K562 (cell line): ENCODE data around the gene TOM1L1. TPM values are rescaled to one million over a fixed set of nuclear protein-coding genes. Genes with fewer than 3 reads are reported as not detected.

ENCODE experiments used
- ATAC-seq: fragments of 200-7000 bp; cut with Tn5 transposase; 3 replicates; pipeline ENCODE4 v1.9.1; 2020; ENCODE audit warnings: moderate library complexity
- BruUV-seq: library from RNA; stranded (reverse); fragments of 400-500 nt; replicated peaks from 2 replicates; lab custom pipeline; 2021; lab: Mats Ljungman, UMichigan
- CTCF ChIA-PET: fragments of 300-600 bp; formaldehyde crosslinking; extraction: SDS; loops from one replicate; lab custom pipeline; 2021; ENCODE audit warnings: low intra/inter-chr PET ratio; lab: Yijun Ruan, JAX
- POLR2A ChIA-PET: fragments of 300-600, 350-650 bp; sonication (Branson Sonifier 250); formaldehyde crosslinking; extraction: SDS; loops from one replicate; lab custom pipeline; 2021; ENCODE audit warnings: antibody characterized with exemption, inconsistent platforms; lab: Yijun Ruan, JAX
- DNase-seq, 4 experiments: peaks; one replicate each; pipeline versions ENCODE4 v3.0.0 to v3.0.0-alpha.2; 2011 to 2018; ENCODE audit warnings: low spot score in 3 of 4, mixed read lengths in 3 of 4; ENCODE audit errors: extremely low read depth in 1 of 4
- FAIRE-seq: peaks from 2 replicates; lab custom pipeline; 2011; peaks lifted over from hg19 to GRCh38; lab: Jason Lieb, UNC
- H2AFZ ChIP-seq: 2 replicates; pipeline ENCODE4 v1.6.0; 2011; ENCODE audit warnings: low read depth, low read length, control low read depth, inconsistent platforms
- H3K27ac ChIP-seq: fragments of 200-600 bp; 3 replicates; pipeline ENCODE4 v1.8.0; 2011; ENCODE audit warnings: low read depth, mild to moderate bottlenecking, control low read depth, inconsistent platforms, low read length, moderate library complexity, mixed read lengths; ENCODE audit errors: extremely low read depth
- H3K27me3 ChIP-seq, 2 experiments: fragments of 300-600 bp in 1 of 2; 2 replicates in 1 of 2; 3 replicates in 1 of 2; pipeline versions ENCODE4 v1.6.0 to v1.8.0; 2011; ENCODE audit warnings: inconsistent platforms in 2 of 2, low read length in 2 of 2, mild to moderate bottlenecking in 1 of 2, mixed read lengths in 1 of 2, moderate library complexity in 1 of 2; ENCODE audit not compliant: control insufficient read depth in 2 of 2, insufficient read depth in 2 of 2
- H3K36me3 ChIP-seq: fragments of 300-600 bp; 3 replicates; pipeline ENCODE4 v1.8.0; 2011; ENCODE audit warnings: mild to moderate bottlenecking, low read length, inconsistent platforms; ENCODE audit not compliant: control insufficient read depth, insufficient read depth
- H3K4me1 ChIP-seq, 2 experiments: fragments of 200-600 bp in 1 of 2; replicated peaks in 1 of 2; 2 replicates in 1 of 2; 3 replicates in 1 of 2; pipeline versions ENCODE4 v1.5.1 to v1.8.0; 2011; ENCODE audit warnings: inconsistent platforms in 2 of 2, low read length in 2 of 2, mild to moderate bottlenecking in 1 of 2, mixed read lengths in 1 of 2, moderate library complexity in 1 of 2; ENCODE audit not compliant: control insufficient read depth in 2 of 2, insufficient read depth in 2 of 2
- H3K4me2 ChIP-seq: 2 replicates; pipeline ENCODE4 v1.6.1; 2011; ENCODE audit warnings: low read length, control low read depth, inconsistent platforms, mixed read lengths; ENCODE audit not compliant: insufficient read depth
- H3K4me3 ChIP-seq: fragments of 200-600 bp; sonication (generic), shearing (Covaris generic); 2 replicates; pipeline ENCODE4 v1.5.1; 2016; ENCODE audit warnings: control low read depth, inconsistent platforms
- H3K79me2 ChIP-seq: fragments of 200-600 bp; 3 replicates; pipeline ENCODE4 v1.8.0; 2011; ENCODE audit warnings: low read length, inconsistent platforms; ENCODE audit not compliant: control insufficient read depth, insufficient read depth
- H3K9ac ChIP-seq, 2 experiments: 2 replicates each; pipeline versions ENCODE4 v1.6.0 to v1.6.1; 2011; ENCODE audit warnings: low read depth in 2 of 2, low read length in 2 of 2, control low read depth in 1 of 2, inconsistent platforms in 1 of 2, mild to moderate bottlenecking in 1 of 2, mixed read lengths in 1 of 2; ENCODE audit not compliant: insufficient read depth in 1 of 2
- H3K9me1 ChIP-seq: one replicate; pipeline ENCODE4 v1.6.0; 2011; ENCODE audit warnings: inconsistent platforms, mild to moderate bottlenecking, low read length, moderate library complexity; ENCODE audit not compliant: control insufficient read depth, insufficient read depth
- H3K9me3 ChIP-seq: replicated peaks from 2 replicates; pipeline ENCODE4 v1.5.1; 2011; ENCODE audit warnings: low read depth, low read length, inconsistent platforms; ENCODE audit not compliant: control insufficient read depth, insufficient read depth
- H4K20me1 ChIP-seq: replicated peaks from 2 replicates; pipeline ENCODE4 v1.6.1; 2011; ENCODE audit warnings: low read length, inconsistent platforms, mixed read lengths; ENCODE audit not compliant: control insufficient read depth, insufficient read depth
- ARNT ChIP-seq, 2 experiments: fragments of 450-650 bp; IDR thresholded peaks; 2 replicates each; pipeline ENCODE4 v1.6.1; 2016; ENCODE audit warnings: mild to moderate bottlenecking in 1 of 2
- NFIX ChIP-seq: fragments of 250-450 bp; sonication (Bioruptor Pico); IDR thresholded peaks from 2 replicates; pipeline ENCODE4 v1.4.0; 2020; ENCODE audit warnings: low read depth, mild to moderate bottlenecking, moderate library complexity
- OTX1 ChIP-seq: fragments of 450-650 bp; formaldehyde crosslinking; IDR thresholded peaks from 2 replicates; pipeline ENCODE4 v1.4.0; 2022; ENCODE audit warnings: mild to moderate bottlenecking
- POLR2A ChIP-seq: fragments of 450-650 bp; conservative IDR thresholded peaks from 2 replicates; pipeline ENCODE4 v1.6.1; 2016
- PPARD ChIP-seq: fragments of 250-450 bp; sonication (Bioruptor Pico); IDR thresholded peaks from 2 replicates; pipeline ENCODE4 v1.8.0; 2022; ENCODE audit warnings: inconsistent platforms, mild to moderate bottlenecking, moderate library complexity
- RUNX1 ChIP-seq: sonication (generic); IDR thresholded peaks from 2 replicates; pipeline ENCODE4 v1.6.1; 2016; ENCODE audit warnings: antibody characterized with exemption, low read depth
- SAFB ChIP-seq: fragments of 200-400 bp; formaldehyde crosslinking; IDR thresholded peaks from 2 replicates; pipeline ENCODE4 v1.6.1; 2017; ENCODE audit warnings: low read depth, low read length, borderline replicate concordance
- SMAD1 ChIP-seq: fragments of 150-350 bp; IDR thresholded peaks from 2 replicates; pipeline ENCODE4 v1.6.1; 2014; ENCODE audit warnings: low read length, low read depth; ENCODE audit not compliant: partially characterized antibody
- TBP ChIP-seq: optimal IDR thresholded peaks from 2 replicates; pipeline ENCODE3; 2011; ENCODE audit warnings: low read depth, low read length, improper control_type of control experiment
- TCF7L2 ChIP-seq: fragments of 150-350 bp; IDR thresholded peaks from 2 replicates; pipeline ENCODE4 v1.6.1; 2016; ENCODE audit warnings: low read depth, mild to moderate bottlenecking, low read length, moderate library complexity
- ZNF239 ChIP-seq: fragments of 250-450 bp; sonication (Bioruptor Pico); IDR thresholded peaks from 2 replicates; pipeline ENCODE4 v1.4.0; 2020; ENCODE audit warnings: mild to moderate bottlenecking
- ZNF280B ChIP-seq: fragments of 250-450 bp; sonication (Bioruptor Pico); IDR thresholded peaks from 2 replicates; pipeline ENCODE4 v1.5.1; 2021; ENCODE audit warnings: mild to moderate bottlenecking
- ZNF354B ChIP-seq: fragments of 250-450 bp; sonication (Bioruptor Pico); IDR thresholded peaks from 2 replicates; pipeline ENCODE4 v1.4.0; 2020
- ZNF507 ChIP-seq: conservative IDR thresholded peaks from 2 replicates; pipeline ENCODE4 v1.6.1; 2017; ENCODE audit warnings: missing genetic modification characterization, missing compliant biosample characterization
- ZNF707 ChIP-seq: fragments of 250-450 bp; sonication (Bioruptor Pico); conservative IDR thresholded peaks from 2 replicates; pipeline ENCODE4 v1.8.0; 2022; ENCODE audit warnings: inconsistent platforms, mild to moderate bottlenecking, moderate library complexity
- ZNF830 ChIP-seq: fragments of 250-450 bp; sonication (Bioruptor Pico); IDR thresholded peaks from 2 replicates; pipeline ENCODE4 v1.5.0; 2021; ENCODE audit warnings: mild to moderate bottlenecking
- WGBS: fragments of 100-300 bp; shearing (Covaris generic); methylation state at CpG from one replicate; pipeline ENCODE4 v1.1.6; 2016; ENCODE audit warnings: low coverage, mixed read lengths; ENCODE audit not compliant: insufficient coverage; ENCODE audit errors: missing lambda C conversion rate; 5-methylcytosine and 5-hydroxymethylcytosine counted together
- in situ Hi-C: fragments of 300-500 bp; cut with MboI; formaldehyde crosslinking; loops from 4 replicates; pipeline ENCODE4 v1.15.0; 2018; ENCODE audit warnings: inconsistent platforms, mixed read lengths
- intact Hi-C: fragments of 100-400 bp; cut with micrococcal nuclease; formaldehyde crosslinking; loops from 2 replicates; pipeline ENCODE4 v1.14.2; 2022
- polyA plus RNA-seq, 8 experiments: library from polyadenylated mRNA; depleted of rRNA in 4 of 8; stranded (reverse) in 5 of 8; unstranded in 3 of 8; fragments of >200 nt; fragmentation: Nextera tagmentation in 2 of 8; fragmentation: Illumina TruSeq in 1 of 8; extraction: Ambion mirVana in 2 of 8; extraction: Trizol in 1 of 8; gene quantifications; 2 replicates each; pipeline versions ENCODE4 v1.2.1 to v1.2.3, GENCODE V29; 2011 to 2014; ENCODE audit warnings: inconsistent platforms in 1 of 8, missing spikeins in 1 of 8
- total RNA-seq, 7 experiments: library from RNA; depleted of rRNA in 6 of 7; stranded (reverse); fragments of >200 nt in 6 of 7; fragmentation: Illumina TruSeq in 2 of 7; extraction: Trizol in 2 of 7; gene quantifications; 2 replicates each; pipeline versions ENCODE4 v1.2.1 to v1.2.3, GENCODE V29; 2011 to 2021; ENCODE audit warnings: low replicate concordance in 1 of 7

Gene TOM1L1
- total and polyA plus RNA-seq, 9 of the 15 experiments (the other 6 are each of a cell fraction or from before 2014, with no cell fraction given): 21.3 to 74.3 (median 31.0) TPM

GRCh38 chr17:54937018-54937417, 36.4 kb downstream of the TOM1L1 start:
- Histone ChIP-seq H3K9ac (no peak overlapping the region), H3K9me1 (no peaks in the 10 kb centered on the region), H3K79me2 (no peaks in the 10 kb centered on the region), H4K20me1 (no peaks in the 10 kb centered on the region), H3K4me1 (no peaks in the 10 kb centered on the region), H3K9me3 (no peaks in the 10 kb centered on the region), H3K36me3 (peaks cover 41% of the 10 kb centered on the region; the same call in 2 of the 3 replicates), H3K4me3 (no peak overlapping the region), H3K4me2 (no peak overlapping the region), H3K27ac (no peak overlapping the region), H2AFZ (no peak overlapping the region), H3K27me3 (no peaks in the 10 kb centered on the region)
- CTCF ChIA-PET: no interaction called here
- intact Hi-C loops (no loop called here), in situ Hi-C loops (no loop called here)
- WGBS: 81% methylated on average over 5 of the region's 5 CpGs
- POLR2A ChIA-PET: no interaction called here
- BruUV-seq: no TSS peak
- DNase-seq (no peak), ATAC-seq (no peak), FAIRE-seq (no peak)
- TF ChIP-seq ZNF507 (tag) (no peak), ZNF239 (CRISPR knock-in tag) (no peak)

DNA sequence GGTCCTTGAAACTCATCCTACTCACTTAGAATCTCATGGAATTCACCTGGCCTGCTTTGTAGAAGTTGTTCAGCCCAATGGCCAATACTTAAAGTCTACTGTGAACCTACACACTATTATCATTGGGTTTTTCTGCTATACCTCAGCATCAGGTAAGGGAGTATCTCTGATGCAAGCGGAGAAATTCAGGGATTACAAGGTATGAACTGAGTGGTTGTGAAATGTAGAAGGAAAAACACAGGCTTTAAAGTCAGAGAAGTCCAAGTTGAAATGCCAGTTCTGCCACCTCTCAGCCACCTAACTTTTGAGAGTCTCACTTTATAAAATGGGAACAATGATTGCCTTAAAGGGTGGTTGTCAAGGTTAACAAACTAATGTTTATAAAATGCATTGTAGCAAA, 36.8 kb downstream of the TOM1L1 start:
- no peak for TF ChIP-seq SAFB
- no peak for TF ChIP-seq SMAD1
- no peak for TF ChIP-seq POLR2A
- no peak for TF ChIP-seq TBP
- no peak for TF ChIP-seq NFIX (CRISPR knock-in tag)
- no peak for TF ChIP-seq PPARD
- TF ChIP-seq ZNF707 (CRISPR knock-in tag): no peak
- TF ChIP-seq TCF7L2: no peak
- no peak for TF ChIP-seq ZNF280B (CRISPR knock-in tag)
- no peak for TF ChIP-seq ZNF830 (CRISPR knock-in tag)
- TF ChIP-seq ARNT (IDR thresholded peaks at IDR 0.05): no peak
- TF ChIP-seq OTX1 (CRISPR knock-in tag): no peak
- no peak for TF ChIP-seq RUNX1
- TF ChIP-seq ZNF354B (CRISPR knock-in tag): no peak
- in situ Hi-C loops: no loop called here
- no peaks in the 10 kb centered on the region for H4K20me1 ChIP-seq
- ATAC-seq (no peak), FAIRE-seq (no peak), DNase-seq (no peak)
- no peak overlapping the region for H3K4me3 ChIP-seq
- intact Hi-C loops: no loop called here
- no peak overlapping the region for H2AFZ ChIP-seq
- H3K27ac ChIP-seq: no peak overlapping the region
- no peaks in the 10 kb centered on the region for H3K9me3 ChIP-seq
- no peaks in the 10 kb centered on the region for H3K4me1 ChIP-seq
- H3K79me2 ChIP-seq: no peaks in the 10 kb centered on the region
- CTCF ChIA-PET: no interaction called here
- no peak overlapping the region for H3K9ac ChIP-seq
- H3K27me3 ChIP-seq: no peaks in the 10 kb centered on the region
- POLR2A ChIA-PET: no interaction called here
- H3K9me1 ChIP-seq: no peaks in the 10 kb centered on the region
- H3K36me3 ChIP-seq: peaks cover 41% of the 10 kb centered on the region; the same call in 2 of the 3 replicates
- BruUV-seq: no TSS peak
- no peak overlapping the region for H3K4me2 ChIP-seq
- WGBS: 100% methylated on average over 1 of the region's 1 CpG
